HK-2 (cell line): Measurements from ENCODE around the gene STK24.
"Not testable (repeated sequence)": the region's sequence is repeated elsewhere in the genome, so short reads cannot be mapped to it uniquely, and the experiment has no call there.

ENCODE experiments used
- DNase-seq: peaks from one replicate; pipeline ENCODE4 v3.0.0-alpha.2; 2018; ENCODE audit not compliant: unreplicated experiment

STK24 gene

DNA sequence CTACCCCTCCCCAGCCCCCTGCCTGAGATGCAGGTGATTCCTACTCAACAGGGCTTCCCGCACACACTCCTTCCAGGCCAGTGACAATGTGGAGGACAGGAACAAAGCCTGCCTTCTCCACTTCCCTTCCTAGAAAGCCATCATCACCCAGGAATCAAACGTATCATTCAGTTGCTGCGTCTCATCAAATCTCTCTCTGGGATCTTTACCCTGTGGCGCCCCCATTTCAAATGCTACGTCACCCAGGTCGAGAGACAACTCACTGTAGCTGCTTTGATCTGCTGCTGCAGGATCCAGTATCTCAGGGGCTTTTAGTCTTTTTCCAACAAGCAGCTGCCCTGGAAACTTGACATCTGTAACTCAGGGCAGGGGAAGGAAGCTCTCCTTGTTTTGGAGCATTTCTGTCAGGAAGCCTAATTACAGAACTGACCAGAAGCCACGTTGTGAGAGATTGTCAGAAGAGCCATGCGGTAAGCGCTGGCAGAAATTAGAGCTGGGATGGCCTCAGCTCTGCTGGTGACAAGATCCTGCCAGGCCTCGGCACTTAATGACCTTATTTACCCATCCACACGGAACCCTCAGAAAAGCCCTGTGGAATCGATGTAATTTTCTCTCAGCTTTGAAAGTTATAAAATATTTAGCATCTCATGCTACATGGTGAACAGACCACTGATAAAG lies 140.5 kb downstream of the STK24 start:
- no peak for DNase-seq

DNA sequence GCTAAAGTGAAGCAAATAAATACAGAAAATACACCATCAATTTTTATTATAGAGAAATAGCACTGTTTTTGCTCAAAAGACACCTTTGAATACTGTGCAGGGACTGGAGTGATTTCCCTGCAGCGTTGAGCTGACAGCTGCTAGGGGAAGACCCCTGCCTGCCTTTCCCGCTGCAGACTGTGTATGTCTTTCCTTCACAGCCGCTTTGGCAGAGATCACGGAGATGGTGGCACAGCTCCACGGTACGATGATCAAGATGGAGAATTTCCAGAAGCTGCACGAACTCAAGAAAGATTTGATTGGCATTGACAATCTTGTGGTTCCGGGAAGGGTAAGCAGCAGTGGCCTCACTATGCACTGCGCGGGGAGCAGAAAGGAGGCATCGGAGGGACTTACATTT lies 141.5 kb downstream of the STK24 start:
- no peak for DNase-seq

DNA sequence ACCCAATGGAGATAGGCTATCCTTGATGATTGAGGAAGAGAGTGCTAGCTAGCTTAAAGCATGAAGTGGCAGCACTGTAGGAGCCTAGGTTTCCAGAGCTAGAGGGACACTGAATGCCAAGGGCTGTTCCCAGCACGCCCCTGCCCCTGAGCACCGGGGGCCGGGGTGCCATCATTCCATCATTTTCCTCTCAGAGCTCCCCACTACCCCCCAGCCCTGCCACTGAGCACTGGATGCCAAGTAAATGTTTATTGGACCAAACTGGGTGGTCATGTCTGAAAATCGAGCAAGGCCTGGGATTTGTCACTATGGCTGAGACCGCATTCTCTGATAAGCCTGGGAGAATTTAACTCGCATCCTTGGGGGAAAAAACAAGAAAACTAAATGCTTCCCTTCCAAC lies 142.8 kb downstream of the STK24 start:
- no peak for DNase-seq

DNA sequence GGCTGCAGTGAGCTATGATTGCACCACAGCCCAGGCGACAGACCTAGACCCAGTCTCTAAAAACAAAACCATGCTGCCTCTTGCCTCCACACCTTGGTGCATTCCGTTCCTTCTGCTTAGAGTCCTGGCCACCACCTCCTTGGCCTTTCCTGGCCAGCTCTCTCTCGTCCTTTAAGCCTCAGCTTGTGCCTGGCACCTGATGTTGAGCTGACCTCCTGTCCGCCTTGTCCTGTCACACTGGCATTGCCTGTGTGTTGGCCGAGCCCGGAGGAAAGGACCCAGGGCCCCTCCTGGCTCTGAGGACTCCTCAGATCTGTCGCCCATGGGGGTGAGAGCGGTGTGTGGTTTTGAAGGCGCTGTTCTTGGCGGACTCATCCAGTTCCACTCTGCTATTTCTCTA lies 143.3 kb downstream of the STK24 start:
- DNase-seq = no peak

DNA sequence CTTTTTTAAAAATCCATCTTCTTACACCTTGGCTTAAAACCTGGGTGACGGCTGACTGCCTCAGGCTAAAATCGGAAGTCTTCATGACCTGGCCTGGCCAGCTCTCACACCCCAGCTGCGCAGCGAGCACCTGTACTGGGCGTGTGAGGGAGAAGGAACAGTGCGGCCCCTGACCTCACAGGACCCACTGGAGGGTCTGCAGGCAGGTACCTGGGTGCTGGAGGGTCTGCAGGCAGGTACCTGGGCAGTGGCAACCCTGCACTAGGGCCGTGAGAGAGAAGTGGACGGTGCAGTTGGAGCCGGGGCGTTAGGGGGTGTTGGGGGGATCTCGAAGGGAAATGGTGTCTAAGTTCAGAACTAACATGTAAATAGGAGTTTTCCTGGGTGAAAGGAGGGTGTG lies 144.3 kb downstream of the STK24 start:
- no peak for DNase-seq

DNA sequence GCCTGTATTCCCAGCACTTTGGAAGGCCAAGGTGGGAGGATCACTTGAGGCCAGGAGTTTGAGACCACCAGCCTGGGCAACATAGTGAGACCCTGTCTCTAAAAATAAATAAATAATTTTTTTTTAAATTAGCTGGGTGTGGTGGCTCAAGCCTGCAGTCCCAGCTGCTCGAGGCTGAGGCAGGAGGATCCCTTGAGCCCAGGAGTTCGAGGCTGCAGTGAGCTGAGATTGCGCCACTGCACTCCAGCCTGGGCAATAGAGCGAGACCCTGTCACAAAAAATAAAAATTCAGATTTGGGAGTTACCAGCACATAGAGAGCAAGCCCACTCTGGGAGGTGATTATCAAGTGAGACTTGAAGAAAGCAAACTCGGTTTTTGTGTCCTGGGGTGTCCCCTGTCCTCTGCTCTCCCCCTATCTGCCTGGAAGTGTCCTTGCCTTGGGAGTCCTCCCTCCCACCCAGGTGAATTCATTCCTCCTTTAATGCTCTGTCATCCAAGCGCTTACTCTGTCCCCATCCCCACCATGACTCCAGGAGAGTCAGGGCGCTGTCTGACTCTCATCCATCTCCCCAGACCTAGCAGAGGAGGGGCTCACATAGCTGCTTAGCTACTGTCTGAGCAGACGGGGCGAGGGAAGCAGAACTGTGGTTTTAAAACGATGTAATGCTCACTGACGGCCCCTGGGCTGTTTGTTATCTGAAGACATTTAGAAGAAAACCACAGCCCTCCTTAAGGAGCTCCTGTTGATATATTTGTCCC lies 146.8 kb downstream of the STK24 start:
- DNase-seq = no peak

DNA sequence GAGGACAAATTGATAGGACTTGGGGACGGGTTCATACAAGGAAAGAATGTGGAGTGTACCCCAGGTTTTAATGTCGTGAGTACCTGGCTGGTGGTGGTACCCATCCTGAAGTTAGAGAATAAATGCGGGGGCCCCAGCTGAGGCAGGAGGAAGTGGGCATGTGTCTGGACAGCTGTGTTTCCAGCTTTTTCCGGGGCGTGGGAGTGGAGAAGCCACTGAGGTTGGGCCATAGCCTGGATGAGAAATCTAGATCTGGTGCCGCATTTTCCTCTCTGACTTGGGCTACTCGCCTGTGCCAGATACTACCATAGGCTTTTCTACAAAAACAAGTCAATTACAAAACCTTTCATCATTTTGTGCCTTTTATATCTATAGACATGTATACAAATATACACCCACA lies 147.4 kb downstream of the STK24 start:
- DNase-seq = no peak

DNA sequence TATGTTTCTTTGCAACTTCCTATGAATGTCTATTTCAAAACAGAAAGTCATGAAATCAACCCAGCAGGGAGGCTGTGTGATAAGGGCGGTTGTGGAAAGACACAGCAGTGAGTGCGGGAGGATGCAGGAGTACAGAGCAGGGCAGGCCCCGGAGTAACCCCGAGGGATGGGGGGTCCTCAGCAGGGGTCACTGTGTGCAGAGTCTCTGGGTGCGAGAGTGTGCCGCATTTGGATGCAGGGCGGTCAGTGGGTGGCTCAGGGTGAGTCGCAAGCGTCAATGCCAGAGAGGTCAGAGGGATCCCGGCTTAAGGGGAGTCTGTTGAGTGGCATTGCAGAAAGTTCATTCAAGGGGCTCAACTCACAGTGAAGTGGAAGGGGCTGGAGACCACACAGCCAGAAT lies 147.8 kb downstream of the STK24 start:
- DNase-seq = no peak

DNA sequence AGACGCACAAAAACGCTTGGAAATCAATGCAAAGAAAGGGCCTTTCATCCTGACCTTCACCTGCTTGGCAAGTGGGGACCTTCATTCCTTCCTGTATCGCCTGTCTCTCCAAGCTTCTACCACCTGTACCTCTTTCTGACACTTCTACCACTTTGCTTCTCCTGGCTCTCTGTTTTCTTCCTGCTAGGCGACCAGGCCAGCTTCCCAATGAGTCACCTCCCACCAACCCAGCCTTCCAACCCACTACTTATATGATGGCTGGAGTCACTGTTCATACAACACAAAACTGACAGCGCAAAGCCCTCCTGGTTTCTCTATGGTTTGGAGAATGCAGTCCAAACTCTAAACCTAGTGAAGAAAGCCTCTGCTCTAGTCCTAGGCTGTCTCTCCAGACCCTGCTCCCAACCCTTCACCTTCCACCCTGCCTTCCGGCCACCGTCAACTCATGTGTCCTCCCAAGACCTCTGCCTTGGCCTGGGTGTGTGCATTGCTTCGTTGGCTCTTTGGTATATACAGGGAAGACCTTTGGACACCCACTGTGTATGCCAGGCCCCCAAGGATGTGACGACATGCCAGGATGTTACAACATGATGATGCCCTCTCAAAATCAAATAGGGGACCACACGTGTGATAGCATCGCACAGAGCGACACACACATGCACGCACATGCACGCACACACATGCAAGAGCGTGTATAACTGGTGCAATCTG lies 148.5 kb downstream of the STK24 start:
- DNase-seq = no peak

DNA sequence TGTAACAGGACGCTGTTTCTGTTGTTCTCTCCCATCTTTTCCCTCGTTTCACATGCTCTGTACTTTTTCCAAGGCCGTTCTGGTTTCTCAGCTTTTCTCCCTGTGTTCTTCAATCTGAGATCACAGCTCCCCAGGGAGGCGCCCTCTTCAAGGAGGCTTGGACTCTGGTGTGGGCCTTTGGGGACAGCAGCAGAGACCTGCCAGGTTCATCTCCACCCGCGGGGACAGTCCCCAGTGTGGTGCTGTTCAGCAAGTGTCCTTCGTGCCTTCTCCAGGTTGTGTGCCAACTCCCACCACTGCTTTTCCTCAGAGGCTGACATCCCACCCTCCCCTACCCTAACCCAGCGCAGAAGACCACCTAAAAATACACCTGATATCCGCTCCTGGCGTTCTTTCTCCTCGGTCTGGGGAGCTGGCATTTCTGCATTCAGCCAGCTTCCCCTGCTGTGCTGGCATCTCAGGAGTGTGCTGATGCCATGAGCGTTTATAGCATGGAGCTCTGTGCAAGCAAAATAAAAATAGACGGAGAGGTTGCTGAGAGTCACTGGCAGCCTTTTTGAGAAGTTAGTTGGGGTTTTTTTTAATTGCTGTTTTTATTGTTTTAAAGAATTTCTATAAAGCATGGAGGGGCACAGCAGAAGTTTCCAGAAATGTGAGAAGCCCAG lies 149.4 kb downstream of the STK24 start:
- DNase-seq = no peak

DNA sequence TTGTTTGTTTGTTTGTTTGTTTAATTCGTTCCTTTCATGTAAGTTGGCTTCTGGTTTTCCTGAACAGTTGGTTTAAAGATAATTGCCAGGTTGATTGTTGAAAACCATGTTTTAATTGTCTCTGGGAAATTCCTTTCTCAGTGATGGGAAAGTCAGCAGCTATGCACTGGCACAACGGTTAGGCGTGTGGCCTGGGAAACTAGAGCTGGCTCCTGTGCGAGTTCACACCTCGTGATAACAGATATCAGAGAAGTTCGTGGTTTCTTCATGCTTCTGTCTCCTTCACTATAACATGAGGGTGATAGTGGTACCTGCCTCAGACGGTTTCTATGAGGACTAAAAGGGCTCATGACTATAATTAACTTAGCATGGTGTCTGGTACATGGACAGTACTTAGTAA lies 153.5 kb downstream of the STK24 start:
- no peak for DNase-seq

DNA sequence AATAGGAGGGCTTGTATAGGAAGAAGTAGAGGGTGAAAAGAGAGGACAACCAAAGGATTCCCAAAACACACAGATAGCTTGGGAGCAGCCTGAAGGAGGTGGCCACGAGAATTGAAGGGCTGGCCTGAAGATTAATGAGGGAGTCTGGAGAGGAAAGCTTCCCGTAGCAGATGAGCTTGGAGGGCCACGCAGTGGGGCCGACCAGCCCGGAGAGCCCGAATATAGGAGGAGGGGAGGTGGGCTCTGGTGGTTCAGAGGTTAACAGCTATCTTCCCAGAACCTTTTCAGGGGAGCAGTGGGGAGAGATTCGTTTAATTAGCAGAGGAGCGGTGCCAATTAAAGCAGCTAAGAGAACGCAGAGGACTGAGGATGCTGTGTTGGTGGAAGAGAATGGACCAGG lies 154.9 kb downstream of the STK24 start:
- no peak for DNase-seq

DNA sequence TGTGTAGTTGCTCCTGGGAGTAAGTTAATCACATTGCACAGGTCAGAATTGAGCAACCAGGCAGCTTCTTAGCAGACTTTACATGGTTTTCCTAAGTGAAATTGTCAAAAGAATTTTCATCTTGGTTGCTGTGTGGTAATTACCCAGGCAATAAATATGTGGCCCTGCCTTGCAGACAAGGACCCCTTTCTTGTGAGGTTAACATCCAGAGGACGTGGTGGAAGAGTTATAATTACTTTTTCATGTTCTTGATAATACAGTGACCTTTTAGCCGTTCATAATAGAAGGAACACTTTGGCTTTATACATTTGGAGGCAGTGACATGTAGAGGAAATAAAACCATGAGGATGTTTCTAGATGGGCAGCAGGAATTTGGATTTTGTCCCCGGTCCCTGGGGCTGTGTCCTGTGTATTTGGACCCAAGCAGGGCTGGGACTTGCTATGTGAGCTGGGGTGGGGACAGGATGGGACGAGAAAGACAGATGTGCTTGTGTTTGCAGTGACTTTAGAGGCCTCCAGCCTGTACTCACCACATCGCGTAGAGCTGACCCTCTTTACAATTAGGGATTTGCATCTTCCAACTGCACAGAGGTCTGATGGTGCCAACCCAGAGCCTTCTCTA lies 156.2 kb downstream of the STK24 start:
- DNase-seq = no peak

DNA sequence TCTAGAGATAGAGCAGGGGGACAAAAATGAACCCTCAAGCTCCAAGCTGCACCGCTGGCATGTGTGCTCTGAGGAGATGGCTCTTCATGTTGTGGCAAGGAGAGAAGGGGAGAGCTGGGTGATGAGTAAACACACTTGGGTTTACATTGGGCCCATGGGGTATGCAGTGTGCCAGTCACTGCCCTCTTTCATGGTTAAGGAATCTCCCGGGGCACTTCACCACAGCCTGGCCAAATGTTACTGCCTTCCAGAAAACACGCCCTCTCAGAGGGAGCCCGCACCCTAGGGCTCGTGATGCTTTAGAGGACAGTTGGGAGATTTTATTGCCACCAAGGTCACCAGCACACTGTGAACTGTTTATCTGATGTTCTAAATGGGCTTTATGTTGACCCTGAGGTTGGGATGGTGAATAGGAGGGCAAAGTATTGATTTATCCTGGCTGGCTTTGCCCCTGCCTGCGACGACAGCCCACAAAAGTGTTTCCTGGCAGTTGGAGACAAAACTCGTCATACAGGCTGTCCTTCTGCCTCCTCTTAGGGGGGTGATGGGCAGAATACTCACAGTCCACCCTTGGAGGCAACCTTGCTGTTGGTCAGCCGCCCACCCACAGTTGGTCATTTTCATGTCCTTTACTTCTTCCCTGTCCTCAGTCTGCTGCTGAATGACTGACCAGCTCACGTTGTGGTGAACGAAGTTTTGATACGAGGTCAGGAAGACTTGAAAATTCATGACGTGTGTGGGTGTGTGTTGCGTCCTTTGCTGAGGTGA lies 156.9 kb downstream of the STK24 start:
- no peak for DNase-seq

DNA sequence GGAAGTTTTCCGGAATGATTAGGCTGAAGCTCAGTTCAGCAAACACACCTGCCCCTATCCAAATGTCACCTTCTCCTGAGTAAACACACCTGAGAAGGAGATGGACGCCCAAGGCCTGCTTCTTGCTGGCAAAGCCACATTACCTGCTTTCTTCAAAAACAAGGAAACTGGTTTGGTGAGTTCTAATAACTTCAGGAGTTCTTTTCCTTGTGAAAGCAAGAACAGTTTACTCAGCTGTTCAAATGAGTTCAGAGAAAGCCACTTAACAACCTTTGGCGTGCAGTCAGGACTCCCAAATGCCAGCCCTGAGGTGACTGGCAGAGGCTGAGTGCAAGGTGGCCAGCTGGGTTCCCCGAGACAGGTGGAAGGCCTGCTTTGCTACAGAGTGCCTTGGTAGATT lies 160.5 kb downstream of the STK24 start:
- DNase-seq = no peak

DNA sequence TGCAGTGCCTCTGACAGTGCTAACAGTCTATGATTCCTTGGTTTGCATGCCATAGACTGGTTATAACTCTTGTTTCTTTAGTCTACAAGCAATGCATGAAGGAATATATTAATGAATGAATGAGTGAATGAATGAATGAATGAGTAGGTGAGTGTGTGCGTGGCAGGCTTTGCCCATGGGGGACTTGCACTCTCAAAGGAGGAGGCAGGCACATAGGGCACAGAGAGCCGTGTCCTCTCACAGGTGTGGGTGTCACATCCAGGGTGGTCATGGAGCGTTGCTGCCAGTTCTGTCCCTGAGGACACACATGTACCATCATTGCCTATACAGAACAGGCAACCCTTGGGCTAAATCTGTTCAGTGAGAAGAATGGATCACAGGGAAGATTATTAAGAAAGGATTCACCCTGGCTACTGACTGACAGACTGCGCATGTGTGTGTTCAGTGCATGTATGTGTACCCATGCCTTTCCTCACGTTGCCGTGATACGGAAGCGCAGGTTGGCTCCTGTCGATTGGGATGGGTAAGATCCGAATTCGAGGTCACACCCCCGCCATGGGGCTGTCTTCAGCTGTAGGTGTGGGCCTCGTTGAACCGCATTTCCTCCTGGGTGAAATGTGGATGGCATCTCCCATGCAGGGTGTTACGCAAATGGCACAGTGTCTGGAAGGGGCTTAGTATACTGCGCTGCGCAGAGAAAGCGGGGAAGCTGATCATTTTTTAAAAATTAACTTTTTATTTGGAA lies 161.4 kb downstream of the STK24 start:
- DNase-seq = no peak

DNA sequence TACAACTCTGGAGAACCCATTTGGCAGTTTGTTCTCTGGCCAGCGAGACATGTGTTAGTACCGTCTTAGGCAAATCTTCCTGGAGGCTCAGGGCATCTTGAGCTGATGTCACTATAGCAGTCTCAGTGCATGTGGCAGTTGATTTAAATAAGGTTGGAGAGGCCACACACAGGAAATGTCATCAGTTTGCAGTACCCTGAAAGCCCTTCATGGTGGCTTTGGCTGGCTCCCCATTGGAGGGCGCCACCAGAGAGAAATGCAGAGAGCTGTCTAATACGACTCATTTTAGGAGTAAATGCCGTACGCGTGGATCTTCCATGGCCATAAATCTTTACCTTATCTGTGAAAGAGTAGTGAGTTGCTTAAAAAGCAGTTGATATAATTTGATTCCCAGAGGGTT lies 163.1 kb downstream of the STK24 start:
- DNase-seq = no peak

DNA sequence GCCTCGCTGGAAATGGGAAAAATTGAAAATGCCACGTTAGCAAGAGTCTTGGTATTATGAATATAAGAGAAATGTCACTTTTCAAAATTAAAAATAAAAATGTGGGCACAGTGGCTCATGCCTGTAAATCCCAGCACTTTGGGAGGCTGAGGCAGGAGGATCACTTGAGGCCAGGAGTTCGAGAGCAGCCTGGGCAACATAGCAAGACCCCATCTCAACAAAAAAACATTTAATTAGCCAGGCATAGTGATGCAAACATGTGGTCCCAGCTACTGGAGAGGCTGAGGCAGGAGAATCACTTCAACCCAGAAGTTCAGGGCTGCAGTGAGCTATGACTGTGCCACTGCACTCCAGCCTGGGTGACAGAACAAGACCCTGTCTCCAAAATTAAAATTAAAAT lies 163.6 kb downstream of the STK24 start:
- DNase-seq = not testable (repeated sequence)

DNA sequence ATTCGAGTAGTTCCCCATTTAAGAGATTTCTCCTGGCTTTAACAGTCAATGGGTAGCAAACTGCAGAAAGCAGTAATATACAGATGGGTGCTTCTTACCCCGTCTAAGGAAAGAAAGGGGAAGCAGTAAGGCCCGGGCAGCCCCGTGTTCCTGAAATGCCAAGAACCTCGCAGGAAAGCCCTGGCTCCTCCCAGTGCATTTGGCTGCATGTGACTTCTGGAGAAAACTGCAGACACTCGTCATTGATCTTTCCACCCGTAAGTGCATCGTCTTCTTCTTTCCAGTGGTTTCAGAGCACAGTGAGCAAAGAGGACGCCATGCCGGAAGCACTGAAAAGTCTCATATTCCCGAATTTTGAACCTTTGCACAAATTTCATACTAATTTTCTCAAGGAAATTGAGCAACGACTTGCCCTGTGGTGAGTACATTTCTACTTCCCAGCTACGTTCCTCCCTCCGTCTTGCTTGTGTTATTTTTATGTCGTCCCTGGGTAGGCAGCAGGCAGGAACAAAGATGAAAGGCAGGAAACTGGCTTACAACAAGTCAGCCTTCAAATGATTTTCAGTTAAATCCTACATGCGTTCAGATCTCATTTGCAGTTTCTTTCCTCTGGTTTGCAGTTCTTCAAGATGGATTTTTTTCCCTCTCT lies 165.2 kb downstream of the STK24 start:
- DNase-seq = no peak

DNA sequence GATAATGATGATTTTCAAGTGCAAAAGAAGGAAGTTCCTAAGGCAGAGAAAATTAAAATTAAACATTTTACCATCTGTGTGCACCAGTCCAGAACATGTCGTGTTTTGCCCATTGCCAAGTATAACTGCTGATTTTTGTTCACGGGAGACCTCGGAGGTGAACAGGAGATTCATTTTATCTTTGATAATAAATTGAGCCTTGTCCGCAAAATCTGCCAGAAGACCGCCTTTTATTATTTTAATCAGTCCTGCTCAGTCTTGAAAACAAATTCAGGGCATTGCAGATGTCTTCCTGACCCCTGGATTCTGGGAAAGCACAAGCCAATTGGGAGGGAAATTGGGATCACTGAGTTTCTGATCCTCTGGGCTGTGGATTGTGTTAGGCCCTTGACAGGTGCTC lies 165.9 kb downstream of the STK24 start:
- no peak for DNase-seq
